Measurements from ENCODE around the gene PLCD4. TPM values are rescaled to one million over a fixed set of nuclear protein-coding genes. Genes with fewer than 3 reads are reported as not detected.

PLCD4 gene
- total and polyA plus RNA-seq, 2 of the 8 experiments (the other 6 are each of a cell fraction or from before 2014, with no cell fraction given), result 0.21 to 0.50 TPM

DNA sequence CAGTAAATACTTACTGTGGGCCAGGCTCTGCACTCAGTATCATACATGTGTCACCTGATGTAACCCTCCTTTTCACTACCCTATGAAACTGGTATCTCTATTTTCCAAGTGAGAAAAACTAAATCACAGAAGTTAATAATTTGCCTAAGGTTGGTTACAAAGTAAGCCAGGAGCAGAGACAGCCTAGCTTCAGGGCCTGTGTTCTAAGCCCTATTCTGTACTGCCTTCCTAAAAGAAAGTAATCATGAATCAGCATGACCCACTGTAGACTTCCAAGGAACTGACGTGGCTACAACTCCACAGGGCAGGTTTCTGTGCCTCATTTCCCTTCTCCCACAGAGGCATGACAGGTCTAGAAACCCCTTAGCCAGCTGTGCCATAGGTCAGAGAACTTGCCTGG, 37.4 kb downstream of the PLCD4 start:
- Histone ChIP-seq H3K9me3 (ENCODE audit: insufficient read depth in 2 of 2, low read depth in 1 of 2, low read length in 1 of 2) (no peaks in the 10 kb centered on the region), H2BK5ac (ENCODE audit: low read depth, low read length) (no peak overlapping the region), H4K5ac (ENCODE audit: insufficient read length, low read depth, low read length) (no peak overlapping the region), H4K20me1 (replicated peaks in 1 of 2; ENCODE audit: control insufficient read depth in 1 of 2, insufficient read depth in 2 of 2, low read length in 2 of 2) (peaks cover 2 to 13% of the 10 kb centered on the region in 2 experiments), H2AFZ (ENCODE audit: low read length) (no peak overlapping the region), H3K27ac (ENCODE audit: low read depth, low read length) (no peak overlapping the region), H3K4me2 (ENCODE audit: insufficient read depth in 1 of 2, low read depth in 2 of 2, low read length in 2 of 2) (no peak overlapping the region), H3K4me1 (replicated peaks in 1 of 4; ENCODE audit: control insufficient read depth in 3 of 4, insufficient read depth in 4 of 4, low read length in 3 of 4) (no peaks in the 10 kb centered on the region), H3K79me2 (ENCODE audit: control insufficient read depth in 1 of 2, insufficient read depth in 2 of 2, low read length in 2 of 2) (no peaks in the 10 kb centered on the region; a peak in 1 of 4 replicates), H2BK12ac (ENCODE audit: low read depth, low read length) (no peak overlapping the region), H3K27me3 (replicated peaks in 1 of 4; ENCODE audit: control insufficient read depth in 3 of 4, extremely low read depth in 1 of 4, insufficient read depth in 3 of 4, low read length in 3 of 4) (no peaks in the 10 kb centered on the region), H3K23ac (ENCODE audit: insufficient read length) (no peak overlapping the region), H3K9ac (replicated peaks in 1 of 4; ENCODE audit: extremely low read depth in 1 of 4, low read depth in 3 of 4, low read length in 3 of 4) (no peak overlapping the region), H3K4ac (replicated peaks; ENCODE audit: insufficient read length, low read depth, low read length) (no peak overlapping the region), H2BK120ac (replicated peaks; ENCODE audit: low read depth, low read length) (no peak overlapping the region), H3K36me3 (ENCODE audit: control insufficient read depth in 2 of 4, insufficient read depth in 4 of 4, low read length in 3 of 4) (peaks cover 42 to 82% (median 71%) of the 10 kb centered on the region in 4 experiments), H2AK5ac (ENCODE audit: low read depth, low read length) (no peak overlapping the region), H2BK20ac (ENCODE audit: low read length) (no peak overlapping the region), H3K79me1 (ENCODE audit: low read depth, low read length) (no peaks in the 10 kb centered on the region), H3K14ac (ENCODE audit: insufficient read length) (no peak overlapping the region), H3K4me3 (ENCODE audit: extremely low read depth in 1 of 4, insufficient read depth in 2 of 4, low read depth in 3 of 4, low read length in 4 of 4) (no peak overlapping the region), H3K23me2 (ENCODE audit: low read depth, low read length) (no peaks in the 10 kb centered on the region), H4K91ac (replicated peaks; ENCODE audit: insufficient read length, low read length) (no peak overlapping the region), H4K8ac (ENCODE audit: extremely low read depth, insufficient read depth, low read length) (no peak overlapping the region), H2BK15ac (ENCODE audit: low read length) (no peak overlapping the region), H3K56ac (replicated peaks; ENCODE audit: insufficient read length, low read depth, low read length) (no peak overlapping the region), H3K18ac (ENCODE audit: extremely low read depth, low read length) (no peak overlapping the region)
- ChIA-PET CTCF (ENCODE audit: partially characterized antibody) (interaction anchor here (1.3 to 6.0 kb wide), 5 partner anchors 14 to 68 kb away, joined by 4 to 48 read pairs (median 5); partner anchors contain the start of genes BCS1L and ZNF142), POLR2A (ENCODE audit: partially characterized antibody) (interaction anchor here (0.6 to 3.5 kb wide), 4 partner anchors 9 to 67 kb away, joined by 4 to 13 read pairs (median 8); partner anchors contain the start of genes BCS1L and ZNF142)
- no peak for DNase-seq (ENCODE audit: low read depth in 1 of 2, low spot score in 2 of 2)
- TF ChIP-seq SIRT6 (IDR thresholded peaks at IDR 0.05; ENCODE audit: low read length), result no peak
- no peak for TF ChIP-seq TAF7 (optimal IDR thresholded peaks at IDR 0.05; ENCODE audit: borderline replicate concordance, low read depth, low read length)
- TF ChIP-seq ATF2 (IDR thresholded peaks at IDR 0.05; ENCODE audit: low read length), result no peak
- no peak for TF ChIP-seq EGR1 (IDR thresholded peaks at IDR 0.05; ENCODE audit: borderline replicate concordance, low read depth, low read length)
- TF ChIP-seq USF2 (IDR thresholded peaks at IDR 0.05; ENCODE audit: low read length), result no peak
- TF ChIP-seq, protein P1, sequence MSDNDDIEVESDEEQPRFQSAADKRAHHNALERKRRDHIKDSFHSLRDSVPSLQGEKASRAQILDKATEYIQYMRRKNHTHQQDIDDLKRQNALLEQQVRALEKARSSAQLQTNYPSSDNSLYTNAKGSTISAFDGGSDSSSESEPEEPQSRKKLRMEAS (IDR thresholded peaks at IDR 0.05), result no peak
- FAIRE-seq, result no peak
- WGBS, 2 experiments (ENCODE audit: extremely low coverage in 1 of 2, insufficient coverage in 1 of 2, insufficient read length in 1 of 2, insufficient replicate concordance in 2 of 2, low coverage in 1 of 2, low lambda C conversion rate in 2 of 2, missing lambda C conversion rate in 1 of 2), result 100% methylated on average over 1 of the region's 1 CpG; no CpG with 5 or more reads in 1 of the 2 experiments
